ENCODE data around the gene GGT6.

- TF ChIP-seq ZSCAN20 (CRISPR knock-in tag; IDR thresholded peaks at IDR 0.05), result no peak
- no peak for TF ChIP-seq CTCF (IDR thresholded peaks at IDR 0.05)
- TF ChIP-seq RAD21 (conservative IDR thresholded peaks at IDR 0.05 in 1 of 2, IDR thresholded peaks at IDR 0.05 in 1 of 2), result no peak
- TF ChIP-seq MAX (IDR thresholded peaks at IDR 0.05), result no peak
- TF ChIP-seq POLR2A (IDR thresholded peaks at IDR 0.05; ENCODE audit: low read length), result no peak
- TF ChIP-seq CBX2 (IDR thresholded peaks at IDR 0.05; ENCODE audit: borderline replicate concordance, low read depth), result no peak
- TF ChIP-seq PBX3 (IDR thresholded peaks at IDR 0.05), result no peak
- TF ChIP-seq EP300 (IDR thresholded peaks at IDR 0.05), result no peak
These were observed 22.0 kb downstream of the GGT6 start for GRCh38 chr17:4538236-4539002.
